Subcutaneous adipose tissue (tissue), 4 donors: ENCODE measurements around the gene SKAP1. TPM values are rescaled to one million over a fixed set of nuclear protein-coding genes. Genes with fewer than 3 reads are reported as not detected.

Experiments
- total RNA-seq, 4 donors: library from RNA; depleted of rRNA; stranded (reverse); fragments of >200 nt; gene quantifications; one replicate each; pipeline ENCODE4 v1.1.0, GENCODE V29; 2016
- TF ChIP-seq, protein P1 (sequence below): fragments of 450-650 bp; IDR thresholded peaks from one replicate; pipeline ENCODE4 v1.5.1; 2016; ENCODE audit warnings: low read depth, mild to moderate bottlenecking, control low read depth, antibody characterized with exemption, moderate library complexity

The SKAP1 gene
- total RNA-seq, 4 donors from 2014 or later, result 2.5 to 3.9 (median 3.1) TPM; not detected in 1

DNA sequence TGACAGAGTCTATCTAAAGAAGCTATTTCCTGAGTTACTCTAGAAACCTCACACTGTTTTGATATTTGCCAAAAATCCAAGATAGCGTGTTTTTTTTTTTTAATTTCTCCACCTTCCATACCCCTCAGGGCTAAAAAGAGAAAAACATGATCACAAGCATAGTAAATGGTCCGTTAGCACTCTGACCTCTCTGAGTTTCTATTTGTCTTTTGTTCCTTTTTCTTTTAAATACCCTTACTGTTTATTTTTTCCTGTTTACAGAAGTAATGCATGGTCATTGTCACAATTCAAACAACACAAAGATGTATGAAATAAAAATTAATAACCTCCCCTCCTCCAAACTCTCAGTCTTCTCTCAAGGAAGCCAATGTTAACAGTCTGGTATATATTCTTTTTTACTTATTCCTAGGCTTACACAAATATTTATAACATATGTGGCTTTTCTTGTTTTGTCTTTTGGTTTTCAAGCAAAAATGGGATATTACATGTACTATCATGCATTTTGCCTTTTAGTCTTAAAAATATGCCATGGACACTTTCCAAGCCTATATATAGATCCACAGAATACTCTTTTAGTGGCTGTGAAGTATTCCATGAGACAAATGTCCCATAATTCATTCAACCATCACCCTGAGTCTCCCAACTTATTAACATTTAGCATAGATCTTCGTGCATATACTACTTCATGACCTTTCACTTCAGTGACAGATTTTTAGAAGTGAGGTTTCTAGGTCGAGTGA, 3.1 kb downstream of the SKAP1 start:
- TF ChIP-seq, protein P1, sequence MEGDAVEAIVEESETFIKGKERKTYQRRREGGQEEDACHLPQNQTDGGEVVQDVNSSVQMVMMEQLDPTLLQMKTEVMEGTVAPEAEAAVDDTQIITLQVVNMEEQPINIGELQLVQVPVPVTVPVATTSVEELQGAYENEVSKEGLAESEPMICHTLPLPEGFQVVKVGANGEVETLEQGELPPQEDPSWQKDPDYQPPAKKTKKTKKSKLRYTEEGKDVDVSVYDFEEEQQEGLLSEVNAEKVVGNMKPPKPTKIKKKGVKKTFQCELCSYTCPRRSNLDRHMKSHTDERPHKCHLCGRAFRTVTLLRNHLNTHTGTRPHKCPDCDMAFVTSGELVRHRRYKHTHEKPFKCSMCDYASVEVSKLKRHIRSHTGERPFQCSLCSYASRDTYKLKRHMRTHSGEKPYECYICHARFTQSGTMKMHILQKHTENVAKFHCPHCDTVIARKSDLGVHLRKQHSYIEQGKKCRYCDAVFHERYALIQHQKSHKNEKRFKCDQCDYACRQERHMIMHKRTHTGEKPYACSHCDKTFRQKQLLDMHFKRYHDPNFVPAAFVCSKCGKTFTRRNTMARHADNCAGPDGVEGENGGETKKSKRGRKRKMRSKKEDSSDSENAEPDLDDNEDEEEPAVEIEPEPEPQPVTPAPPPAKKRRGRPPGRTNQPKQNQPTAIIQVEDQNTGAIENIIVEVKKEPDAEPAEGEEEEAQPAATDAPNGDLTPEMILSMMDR, result no peak

DNA sequence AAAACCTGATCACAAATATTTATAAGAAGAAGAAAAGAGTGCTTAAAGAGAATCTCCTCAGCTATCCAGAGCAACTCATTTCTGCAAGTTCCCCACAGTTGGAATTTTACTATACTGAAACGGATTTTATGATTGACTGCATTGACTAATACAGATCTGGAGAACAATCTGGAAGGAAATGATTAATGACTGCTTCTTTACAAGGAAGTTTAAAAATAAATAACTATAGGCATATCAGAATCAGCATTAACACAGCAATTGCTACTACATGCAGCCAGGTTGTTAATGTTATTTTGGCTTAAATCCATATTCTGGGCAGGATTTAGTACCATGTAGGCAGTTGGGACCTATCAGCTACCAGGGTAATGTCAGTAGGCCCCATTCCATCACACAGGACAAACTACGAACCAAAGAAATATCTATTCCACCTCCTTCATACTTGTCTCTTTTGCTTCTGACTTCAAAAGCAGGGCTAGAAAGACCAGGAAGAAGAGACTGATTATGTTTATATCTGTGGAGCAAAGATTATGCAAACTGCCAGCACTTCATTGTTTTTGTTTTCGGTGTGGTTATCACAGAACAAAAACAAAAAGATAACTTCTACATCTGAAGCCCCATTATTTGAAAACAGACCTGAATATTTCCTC, 3.9 kb downstream of the SKAP1 start:
- TF ChIP-seq, protein P1, result no peak

DNA sequence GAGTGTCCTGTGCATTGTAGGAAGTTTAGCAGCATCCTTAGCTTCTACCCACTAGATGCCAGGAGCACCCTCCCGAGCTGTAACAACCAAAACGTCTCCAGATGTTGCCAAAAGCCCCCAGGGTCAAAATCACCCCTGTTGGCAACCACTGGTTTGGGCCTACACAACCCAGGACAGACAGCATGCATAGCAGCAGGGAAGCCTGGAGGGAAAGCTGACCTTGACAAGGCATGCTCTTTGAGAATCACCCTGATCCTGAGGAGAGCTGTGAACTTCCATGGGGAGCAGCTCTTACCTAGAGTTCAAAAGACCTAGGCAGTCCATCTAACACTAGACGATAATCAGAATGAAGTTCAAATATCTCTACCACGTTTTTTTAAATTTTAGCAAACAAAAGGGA, 9.2 kb downstream of the SKAP1 start:
- TF ChIP-seq, protein P1, result no peak

DNA sequence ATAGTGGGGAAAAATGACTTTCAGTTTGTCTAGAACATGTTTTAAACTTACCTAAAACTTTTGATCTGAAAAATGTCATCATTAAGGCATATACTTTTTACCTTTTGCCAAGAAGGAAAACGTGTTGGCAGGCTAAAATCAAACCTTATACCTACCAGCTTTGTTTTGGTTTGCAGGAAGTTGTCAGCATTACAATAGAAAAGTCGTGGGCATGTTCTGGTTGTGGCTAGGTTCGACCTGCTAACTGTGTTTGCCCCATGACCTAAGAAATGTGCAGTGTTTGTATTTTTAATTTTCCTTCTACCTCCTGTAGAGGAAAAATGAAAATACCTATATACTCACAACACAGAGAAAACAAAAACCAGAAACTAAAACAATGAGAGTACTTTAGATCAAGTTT, 13.0 kb downstream of the SKAP1 start:
- TF ChIP-seq, protein P1, result no peak

DNA sequence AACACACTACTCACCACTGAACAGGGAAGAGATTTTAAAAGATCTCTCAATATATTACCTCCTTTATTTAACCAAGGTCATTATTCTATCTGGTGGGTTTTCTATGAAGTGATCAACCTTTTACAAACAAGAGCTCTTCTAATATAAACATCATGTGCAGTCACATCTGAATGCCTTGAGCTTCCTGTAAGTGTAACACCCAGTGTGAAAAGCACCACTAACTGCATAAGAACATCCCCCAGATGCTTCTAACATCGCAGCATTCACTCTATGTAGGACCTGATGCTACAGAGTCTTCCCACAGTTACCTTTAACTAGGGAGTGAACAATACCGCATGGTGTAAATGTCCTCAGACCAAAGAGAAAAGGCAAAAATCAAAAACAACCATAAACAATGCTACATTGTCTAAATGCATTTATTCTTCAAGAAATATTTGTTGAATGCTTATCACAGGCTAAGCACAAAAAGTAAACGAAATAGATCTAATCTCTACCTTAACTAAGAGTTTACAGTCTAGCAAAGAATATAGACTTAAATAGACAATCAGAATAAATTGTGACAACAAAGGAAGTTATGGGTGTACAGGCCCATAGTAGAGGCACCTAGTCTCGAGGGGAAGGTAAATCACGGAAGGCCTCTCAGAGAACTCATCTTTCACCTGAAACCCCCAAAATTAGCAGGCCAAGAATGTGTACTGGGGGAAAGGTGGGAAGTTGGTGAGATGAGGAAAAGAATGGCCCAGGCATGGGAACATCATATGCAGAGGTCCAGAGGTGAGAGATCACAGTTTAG, 16.2 kb downstream of the SKAP1 start:
- TF ChIP-seq, protein P1, result no peak

DNA sequence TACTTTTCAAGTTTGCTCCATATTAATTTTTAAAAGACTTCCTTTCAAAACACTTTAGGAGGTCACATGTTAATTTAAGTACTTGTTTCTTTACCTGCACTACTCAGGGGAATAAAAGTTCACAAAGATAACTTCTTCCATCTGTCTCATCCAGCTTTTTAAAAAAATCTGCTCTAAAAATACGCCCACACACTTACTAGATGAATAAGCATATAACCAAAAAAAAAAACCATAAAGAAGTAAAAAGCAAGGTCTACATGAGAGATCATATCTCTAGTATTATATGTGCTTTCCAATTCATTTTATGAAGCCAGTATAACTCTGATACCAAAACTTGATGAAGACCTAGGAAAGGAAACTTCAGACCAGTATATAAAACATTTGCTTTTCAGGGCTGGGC, 17.2 kb downstream of the SKAP1 start:
- TF ChIP-seq, protein P1, result no peak

DNA sequence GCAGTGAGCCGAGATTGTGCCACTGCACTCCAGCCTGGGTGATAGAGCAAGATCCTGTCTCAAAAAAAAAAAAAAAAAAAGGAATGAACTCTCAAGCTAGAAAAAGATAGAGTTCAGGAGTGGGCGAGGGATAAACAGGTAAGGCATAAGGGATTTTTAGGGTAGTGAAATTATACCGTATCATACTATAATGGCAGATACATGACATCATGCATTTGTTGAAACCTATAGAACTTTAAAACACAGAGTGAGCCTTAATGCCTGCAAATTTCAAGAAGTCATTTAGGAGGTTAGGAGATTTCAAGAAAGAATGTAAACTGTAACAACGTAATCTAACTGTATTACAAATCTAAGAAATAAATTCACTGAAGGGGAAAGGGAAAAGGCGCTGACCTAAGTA, 20.4 kb downstream of the SKAP1 start:
- TF ChIP-seq, protein P1, result no peak
